CD14-positive monocyte (primary cell): Measurements from ENCODE around the gene FAM227B. TPM values are rescaled to one million over a fixed set of nuclear protein-coding genes. Genes with fewer than 3 reads are reported as not detected.
"Not testable (repeated sequence)": the region's sequence is repeated elsewhere in the genome, so short reads cannot be mapped to it uniquely, and the experiment has no call there.

Experiments used
- DNase-seq, 3 donors: peaks; one replicate each; pipeline ENCODE4 v3.0.0-alpha.2; 2011 to 2022
- H2AFZ ChIP-seq: 2 replicates; pipeline ENCODE4 v1.6.0; 2012; ENCODE audit warnings: mild to moderate bottlenecking, low read depth, low read length, inconsistent platforms; ENCODE audit not compliant: insufficient read depth, poor library complexity, severe bottlenecking
- H3K27ac ChIP-seq, 2 donors: 1 replicate in 1 of 2; 2 replicates in 1 of 2; pipeline ENCODE4 v1.5.1; 2012 to 2013; ENCODE audit warnings: low read length in 2 of 2, control low read depth in 1 of 2, inconsistent platforms in 1 of 2, low read depth in 1 of 2, mild to moderate bottlenecking in 1 of 2
- H3K27me3 ChIP-seq, 2 donors: one replicate each; pipeline versions ENCODE4 v1.6.0 to v1.6.1; 2011 to 2013; ENCODE audit warnings: low read length in 2 of 2; ENCODE audit not compliant: control insufficient read depth in 2 of 2, insufficient read depth in 2 of 2
- H3K36me3 ChIP-seq, 2 donors: replicated peaks in 1 of 2; 1 replicate in 1 of 2; 2 replicates in 1 of 2; pipeline versions ENCODE4 v1.5.1 to v1.6.1; 2012 to 2013; ENCODE audit warnings: low read length in 2 of 2, control low read depth in 1 of 2, inconsistent platforms in 1 of 2, mild to moderate bottlenecking in 1 of 2; ENCODE audit not compliant: insufficient read depth in 2 of 2, control insufficient read depth in 1 of 2
- H3K4me1 ChIP-seq, 2 donors: 1 replicate in 1 of 2; 2 replicates in 1 of 2; pipeline versions ENCODE4 v1.5.1 to v1.6.1; 2012 to 2013; ENCODE audit warnings: low read length in 2 of 2, control low read depth in 1 of 2, inconsistent platforms in 1 of 2, mild to moderate bottlenecking in 1 of 2, moderate library complexity in 1 of 2; ENCODE audit not compliant: insufficient read depth in 2 of 2, control insufficient read depth in 1 of 2
- H3K4me2 ChIP-seq: replicated peaks from 2 replicates; pipeline ENCODE3; 2012; ENCODE audit warnings: low read length, moderate library complexity, mild to moderate bottlenecking; ENCODE audit not compliant: poor library complexity, severe bottlenecking; ENCODE audit errors: extremely low read depth
- H3K4me3 ChIP-seq, 3 experiments: fragments of 200-600 bp in 1 of 3; sonication (generic) in 1 of 3; replicated peaks in 1 of 3; 1 replicate in 2 of 3; 2 replicates in 1 of 3; pipeline ENCODE4 v1.5.1; 2011 to 2013; ENCODE audit warnings: low read length in 3 of 3, mild to moderate bottlenecking in 3 of 3, control low read depth in 2 of 3, low read depth in 2 of 3, inconsistent platforms in 1 of 3, moderate library complexity in 1 of 3
- H3K79me2 ChIP-seq: 2 replicates; pipeline ENCODE4 v1.6.0; 2012; ENCODE audit warnings: mild to moderate bottlenecking, control low read depth, inconsistent platforms, low read length, moderate library complexity; ENCODE audit not compliant: insufficient read depth
- H3K9ac ChIP-seq: 2 replicates; pipeline ENCODE4 v1.6.0; 2017; ENCODE audit warnings: low read length, mild to moderate bottlenecking; ENCODE audit not compliant: insufficient read depth, poor library complexity, severe bottlenecking
- H3K9me3 ChIP-seq, 2 donors: replicated peaks in 1 of 2; 1 replicate in 1 of 2; 2 replicates in 1 of 2; pipeline versions ENCODE4 v1.5.1 to v1.6.1; 2012 to 2013; ENCODE audit warnings: low read length in 2 of 2, control low read depth in 1 of 2; ENCODE audit not compliant: control insufficient read depth in 1 of 2, insufficient read depth in 1 of 2
- H4K20me1 ChIP-seq: 2 replicates; pipeline ENCODE4 v1.6.0; 2012; ENCODE audit warnings: mild to moderate bottlenecking, low read length, control low read depth, moderate library complexity; ENCODE audit not compliant: insufficient read depth
- H3K27ac Mint-ChIP-seq, 7 donors: one replicate each; pipeline ENCODE4 v1.8.0; 2020; ENCODE audit warnings: mild to moderate bottlenecking in 7 of 7, mixed read lengths in 7 of 7, moderate library complexity in 6 of 7, inconsistent platforms in 2 of 7
- H3K27me3 Mint-ChIP-seq, 3 donors: one replicate each; pipeline ENCODE4 v1.8.0; 2021 to 2022; ENCODE audit warnings: low read depth in 3 of 3, mild to moderate bottlenecking in 3 of 3, mixed read lengths in 3 of 3, moderate library complexity in 3 of 3, inconsistent platforms in 1 of 3
- H3K36me3 Mint-ChIP-seq, 2 donors: one replicate each; pipeline ENCODE4 v1.8.0; 2020; ENCODE audit warnings: mixed read lengths in 2 of 2, inconsistent platforms in 1 of 2, mild to moderate bottlenecking in 1 of 2
- H3K4me1 Mint-ChIP-seq: one replicate; pipeline ENCODE4 v1.8.0; 2020; ENCODE audit warnings: mild to moderate bottlenecking, mixed read lengths
- H3K4me3 Mint-ChIP-seq, 2 donors: one replicate each; pipeline ENCODE4 v1.8.0; 2020; ENCODE audit warnings: mild to moderate bottlenecking in 2 of 2, mixed read lengths in 2 of 2, moderate library complexity in 1 of 2
- H3K9me3 Mint-ChIP-seq, 7 donors: one replicate each; pipeline ENCODE4 v1.8.0; 2020 to 2022; ENCODE audit warnings: mixed read lengths in 7 of 7, mild to moderate bottlenecking in 6 of 7, moderate library complexity in 6 of 7, inconsistent platforms in 2 of 7
- CTCF ChIP-seq: fragments of 200-600 bp; IDR thresholded peaks from one replicate; pipeline ENCODE4 v1.8.0; 2022; ENCODE audit warnings: antibody characterized with exemption, mild to moderate bottlenecking
- WGBS: methylation state at CpG from one replicate; pipeline ENCODE4 v1.1.5; 2013; ENCODE audit warnings: missing lambda C conversion rate; ENCODE audit not compliant: insufficient coverage; 5-methylcytosine and 5-hydroxymethylcytosine counted together
- intact Hi-C, 2 donors: fragments of 100-400 bp; cut with micrococcal nuclease; formaldehyde crosslinking; loops; one replicate each; pipeline versions ENCODE4 v1.15.0 to v1.15.1; 2023
- polyA plus RNA-seq, 3 donors: library from polyadenylated mRNA; depleted of rRNA in 1 of 3; unstranded in 2 of 3; stranded (reverse) in 1 of 3; fragments of 300-500 nt in 2 of 3; fragments of >200 nt in 1 of 3; fragmentation: Illumina TruSeq in 2 of 3; gene quantifications; 1 replicate in 2 of 3; 2 replicates in 1 of 3; pipeline ENCODE4 v1.2.3, GENCODE V29; 2012 to 2021

The FAM227B gene
- polyA plus RNA-seq, 3 donors = 0.28 to 0.72 (median 0.49) TPM

DNA sequence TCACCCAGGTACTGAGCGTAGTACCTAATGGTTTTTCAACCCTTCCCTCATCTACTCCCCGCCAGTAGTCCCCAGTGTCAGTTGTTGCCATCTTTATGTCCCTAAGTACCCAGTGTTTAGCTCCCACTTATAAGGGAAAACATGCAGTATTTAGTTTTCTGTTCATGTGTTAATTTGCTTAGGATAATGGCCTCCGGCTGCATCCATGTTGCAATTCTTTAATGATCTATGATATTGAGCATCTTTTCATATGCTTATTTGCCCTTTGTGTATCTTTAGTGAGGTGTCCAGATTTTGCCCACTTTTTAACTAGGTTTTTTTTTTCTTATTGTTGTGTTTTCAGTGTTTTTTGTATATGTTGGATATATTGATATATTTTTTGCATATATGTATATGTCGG is 142.6 kb downstream of the FAM227B start:
- H3K27me3 ChIP-seq, H3K9ac ChIP-seq, H3K79me2 ChIP-seq, H3K27ac Mint-ChIP-seq, intact Hi-C loops, DNase-seq, H3K27ac ChIP-seq, H3K27me3 Mint-ChIP-seq, H3K4me1 Mint-ChIP-seq, H3K4me3 Mint-ChIP-seq, H3K4me1 ChIP-seq, H3K36me3 ChIP-seq, H3K9me3 ChIP-seq, H2AFZ ChIP-seq, H3K36me3 Mint-ChIP-seq, H3K4me2 ChIP-seq, H3K4me3 ChIP-seq, H3K9me3 Mint-ChIP-seq, H4K20me1 ChIP-seq: not testable (repeated sequence)
- WGBS = 83% methylated on average over 1 of the region's 4 CpGs

DNA sequence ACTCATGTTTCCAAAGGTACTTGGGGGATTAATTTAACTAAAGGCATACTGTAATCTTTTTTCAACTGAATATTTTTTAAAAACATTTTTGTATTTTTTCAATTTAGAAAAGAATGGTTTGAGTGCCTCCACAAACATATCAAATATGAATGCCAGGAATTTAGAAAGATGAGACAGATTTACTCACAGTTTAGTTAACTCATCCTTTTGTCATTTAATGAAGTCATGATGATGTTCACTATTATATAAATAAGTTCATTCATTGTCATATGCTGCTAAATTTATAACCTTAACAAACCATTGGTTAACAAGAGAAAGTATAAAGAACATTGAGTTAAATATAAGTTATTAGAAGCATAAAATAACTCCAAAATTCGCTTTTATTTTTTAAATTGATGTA is 147.6 kb downstream of the FAM227B start:
- Histone ChIP-seq H3K9me3 (no peaks in the 10 kb centered on the region), H3K9ac (no peak overlapping the region), H4K20me1 (no peaks in the 10 kb centered on the region), H3K4me3 (no peak overlapping the region), H2AFZ (no peak overlapping the region), H3K4me1 (no peaks in the 10 kb centered on the region), H3K36me3 (no peaks in the 10 kb centered on the region), H3K4me2 (no peak overlapping the region), H3K79me2 (no peaks in the 10 kb centered on the region), H3K27me3 (no peaks in the 10 kb centered on the region), H3K27ac (no peak overlapping the region)
- TF ChIP-seq CTCF = no peak
- DNase-seq = no peak
- intact Hi-C loops = no loop called here
- H3K4me3 Mint-ChIP-seq = no peak overlapping the region
- H3K9me3 Mint-ChIP-seq = peaks cover 0 to 5% (median 2%) of the 10 kb centered on the region in 7 donors
- no peak overlapping the region for H3K27ac Mint-ChIP-seq
- peaks cover 9% of the 10 kb centered on the region for H3K4me1 Mint-ChIP-seq
- no peaks in the 10 kb centered on the region for H3K36me3 Mint-ChIP-seq
- no CpG with 5 or more reads among the region's 1 CpG for WGBS
- H3K27me3 Mint-ChIP-seq = no peaks in the 10 kb centered on the region
